CD14-positive monocyte (primary cell): ENCODE data around the gene PRKN. TPM values are rescaled to one million over a fixed set of nuclear protein-coding genes. Genes with fewer than 3 reads are reported as not detected.

ENCODE experiments used
- DNase-seq, 3 donors: peaks; one replicate each; pipeline ENCODE4 v3.0.0-alpha.2; 2011 to 2022
- H2AFZ ChIP-seq: 2 replicates; pipeline ENCODE4 v1.6.0; 2012; ENCODE audit warnings: mild to moderate bottlenecking, low read depth, low read length, inconsistent platforms; ENCODE audit not compliant: insufficient read depth, poor library complexity, severe bottlenecking
- H3K27ac ChIP-seq, 2 donors: 1 replicate in 1 of 2; 2 replicates in 1 of 2; pipeline ENCODE4 v1.5.1; 2012 to 2013; ENCODE audit warnings: low read length in 2 of 2, control low read depth in 1 of 2, inconsistent platforms in 1 of 2, low read depth in 1 of 2, mild to moderate bottlenecking in 1 of 2
- H3K27me3 ChIP-seq, 2 donors: one replicate each; pipeline versions ENCODE4 v1.6.0 to v1.6.1; 2011 to 2013; ENCODE audit warnings: low read length in 2 of 2; ENCODE audit not compliant: control insufficient read depth in 2 of 2, insufficient read depth in 2 of 2
- H3K36me3 ChIP-seq, 2 donors: replicated peaks in 1 of 2; 1 replicate in 1 of 2; 2 replicates in 1 of 2; pipeline versions ENCODE4 v1.5.1 to v1.6.1; 2012 to 2013; ENCODE audit warnings: low read length in 2 of 2, control low read depth in 1 of 2, inconsistent platforms in 1 of 2, mild to moderate bottlenecking in 1 of 2; ENCODE audit not compliant: insufficient read depth in 2 of 2, control insufficient read depth in 1 of 2
- H3K4me1 ChIP-seq, 2 donors: 1 replicate in 1 of 2; 2 replicates in 1 of 2; pipeline versions ENCODE4 v1.5.1 to v1.6.1; 2012 to 2013; ENCODE audit warnings: low read length in 2 of 2, control low read depth in 1 of 2, inconsistent platforms in 1 of 2, mild to moderate bottlenecking in 1 of 2, moderate library complexity in 1 of 2; ENCODE audit not compliant: insufficient read depth in 2 of 2, control insufficient read depth in 1 of 2
- H3K4me2 ChIP-seq: replicated peaks from 2 replicates; pipeline ENCODE3; 2012; ENCODE audit warnings: low read length, moderate library complexity, mild to moderate bottlenecking; ENCODE audit not compliant: poor library complexity, severe bottlenecking; ENCODE audit errors: extremely low read depth
- H3K4me3 ChIP-seq, 3 experiments: fragments of 200-600 bp in 1 of 3; sonication (generic) in 1 of 3; replicated peaks in 1 of 3; 1 replicate in 2 of 3; 2 replicates in 1 of 3; pipeline ENCODE4 v1.5.1; 2011 to 2013; ENCODE audit warnings: low read length in 3 of 3, mild to moderate bottlenecking in 3 of 3, control low read depth in 2 of 3, low read depth in 2 of 3, inconsistent platforms in 1 of 3, moderate library complexity in 1 of 3
- H3K79me2 ChIP-seq: 2 replicates; pipeline ENCODE4 v1.6.0; 2012; ENCODE audit warnings: mild to moderate bottlenecking, control low read depth, inconsistent platforms, low read length, moderate library complexity; ENCODE audit not compliant: insufficient read depth
- H3K9ac ChIP-seq: 2 replicates; pipeline ENCODE4 v1.6.0; 2017; ENCODE audit warnings: low read length, mild to moderate bottlenecking; ENCODE audit not compliant: insufficient read depth, poor library complexity, severe bottlenecking
- H3K9me3 ChIP-seq, 2 donors: replicated peaks in 1 of 2; 1 replicate in 1 of 2; 2 replicates in 1 of 2; pipeline versions ENCODE4 v1.5.1 to v1.6.1; 2012 to 2013; ENCODE audit warnings: low read length in 2 of 2, control low read depth in 1 of 2; ENCODE audit not compliant: control insufficient read depth in 1 of 2, insufficient read depth in 1 of 2
- H4K20me1 ChIP-seq: 2 replicates; pipeline ENCODE4 v1.6.0; 2012; ENCODE audit warnings: mild to moderate bottlenecking, low read length, control low read depth, moderate library complexity; ENCODE audit not compliant: insufficient read depth
- H3K27ac Mint-ChIP-seq, 7 donors: one replicate each; pipeline ENCODE4 v1.8.0; 2020; ENCODE audit warnings: mild to moderate bottlenecking in 7 of 7, mixed read lengths in 7 of 7, moderate library complexity in 6 of 7, inconsistent platforms in 2 of 7
- H3K27me3 Mint-ChIP-seq, 3 donors: one replicate each; pipeline ENCODE4 v1.8.0; 2021 to 2022; ENCODE audit warnings: low read depth in 3 of 3, mild to moderate bottlenecking in 3 of 3, mixed read lengths in 3 of 3, moderate library complexity in 3 of 3, inconsistent platforms in 1 of 3
- H3K36me3 Mint-ChIP-seq, 2 donors: one replicate each; pipeline ENCODE4 v1.8.0; 2020; ENCODE audit warnings: mixed read lengths in 2 of 2, inconsistent platforms in 1 of 2, mild to moderate bottlenecking in 1 of 2
- H3K4me1 Mint-ChIP-seq: one replicate; pipeline ENCODE4 v1.8.0; 2020; ENCODE audit warnings: mild to moderate bottlenecking, mixed read lengths
- H3K4me3 Mint-ChIP-seq, 2 donors: one replicate each; pipeline ENCODE4 v1.8.0; 2020; ENCODE audit warnings: mild to moderate bottlenecking in 2 of 2, mixed read lengths in 2 of 2, moderate library complexity in 1 of 2
- H3K9me3 Mint-ChIP-seq, 7 donors: one replicate each; pipeline ENCODE4 v1.8.0; 2020 to 2022; ENCODE audit warnings: mixed read lengths in 7 of 7, mild to moderate bottlenecking in 6 of 7, moderate library complexity in 6 of 7, inconsistent platforms in 2 of 7
- WGBS: methylation state at CpG from one replicate; pipeline ENCODE4 v1.1.5; 2013; ENCODE audit warnings: missing lambda C conversion rate; ENCODE audit not compliant: insufficient coverage; 5-methylcytosine and 5-hydroxymethylcytosine counted together
- intact Hi-C, 2 donors: fragments of 100-400 bp; cut with micrococcal nuclease; formaldehyde crosslinking; loops; one replicate each; pipeline versions ENCODE4 v1.15.0 to v1.15.1; 2023
- polyA plus RNA-seq, 3 donors: library from polyadenylated mRNA; depleted of rRNA in 1 of 3; unstranded in 2 of 3; stranded (reverse) in 1 of 3; fragments of 300-500 nt in 2 of 3; fragments of >200 nt in 1 of 3; fragmentation: Illumina TruSeq in 2 of 3; gene quantifications; 1 replicate in 2 of 3; 2 replicates in 1 of 3; pipeline ENCODE4 v1.2.3, GENCODE V29; 2012 to 2021
- TF ChIP-seq, protein P1 (sequence below): fragments of 200-600 bp; IDR thresholded peaks from one replicate; pipeline ENCODE4 v1.8.0; 2022; ENCODE audit warnings: antibody characterized with exemption, mild to moderate bottlenecking

Gene PRKN
- polyA plus RNA-seq, 3 donors: 0.19 to 0.21 TPM; not detected in 1

- 100% methylated on average over 2 of the region's 5 CpGs for WGBS
- H3K36me3 ChIP-seq: no peaks in the 10 kb centered on the region
- Mint-ChIP-seq H3K4me1 (peaks cover 14% of the 10 kb centered on the region), H3K27ac (no peak overlapping the region), H3K9me3 (peaks cover 0 to 3% (median 0%) of the 10 kb centered on the region in 7 donors), H3K36me3 (no peaks in the 10 kb centered on the region), H3K27me3 (peaks cover 0 to 1% (median 1%) of the 10 kb centered on the region in 3 donors), H3K4me3 (no peak overlapping the region)
- no peaks in the 10 kb centered on the region for H3K79me2 ChIP-seq
- H3K4me1 ChIP-seq: peaks cover 12 to 16% of the 10 kb centered on the region in 2 donors
- no peak for DNase-seq
- H4K20me1 ChIP-seq: no peaks in the 10 kb centered on the region
- TF ChIP-seq, protein P1, sequence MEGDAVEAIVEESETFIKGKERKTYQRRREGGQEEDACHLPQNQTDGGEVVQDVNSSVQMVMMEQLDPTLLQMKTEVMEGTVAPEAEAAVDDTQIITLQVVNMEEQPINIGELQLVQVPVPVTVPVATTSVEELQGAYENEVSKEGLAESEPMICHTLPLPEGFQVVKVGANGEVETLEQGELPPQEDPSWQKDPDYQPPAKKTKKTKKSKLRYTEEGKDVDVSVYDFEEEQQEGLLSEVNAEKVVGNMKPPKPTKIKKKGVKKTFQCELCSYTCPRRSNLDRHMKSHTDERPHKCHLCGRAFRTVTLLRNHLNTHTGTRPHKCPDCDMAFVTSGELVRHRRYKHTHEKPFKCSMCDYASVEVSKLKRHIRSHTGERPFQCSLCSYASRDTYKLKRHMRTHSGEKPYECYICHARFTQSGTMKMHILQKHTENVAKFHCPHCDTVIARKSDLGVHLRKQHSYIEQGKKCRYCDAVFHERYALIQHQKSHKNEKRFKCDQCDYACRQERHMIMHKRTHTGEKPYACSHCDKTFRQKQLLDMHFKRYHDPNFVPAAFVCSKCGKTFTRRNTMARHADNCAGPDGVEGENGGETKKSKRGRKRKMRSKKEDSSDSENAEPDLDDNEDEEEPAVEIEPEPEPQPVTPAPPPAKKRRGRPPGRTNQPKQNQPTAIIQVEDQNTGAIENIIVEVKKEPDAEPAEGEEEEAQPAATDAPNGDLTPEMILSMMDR: no peak
- H3K27ac ChIP-seq: no peak overlapping the region
- no peak overlapping the region for H3K9ac ChIP-seq
- no peak overlapping the region for H2AFZ ChIP-seq
- intact Hi-C loops: no loop called here
- H3K4me2 ChIP-seq: no peak overlapping the region
- no peaks in the 10 kb centered on the region for H3K9me3 ChIP-seq
- H3K27me3 ChIP-seq: no peaks in the 10 kb centered on the region
- no peak overlapping the region for H3K4me3 ChIP-seq
Observed at GRCh38 chr6:162118706-162119105, 608.9 kb downstream of the PRKN start.

GRCh38 chr6:162116902-162117525, 610.6 kb downstream of the PRKN start:
- Mint-ChIP-seq H3K4me1 (peaks cover 14% of the 10 kb centered on the region), H3K4me3 (no peak overlapping the region), H3K27me3 (peaks cover 0 to 1% (median 1%) of the 10 kb centered on the region in 3 donors), H3K27ac (no peak overlapping the region), H3K9me3 (peaks cover 0 to 3% (median 2%) of the 10 kb centered on the region in 7 donors), H3K36me3 (no peaks in the 10 kb centered on the region)
- no peaks in the 10 kb centered on the region for H3K79me2 ChIP-seq
- no peaks in the 10 kb centered on the region for H4K20me1 ChIP-seq
- no peak overlapping the region for H2AFZ ChIP-seq
- H3K9ac ChIP-seq: no peak overlapping the region
- no peaks in the 10 kb centered on the region for H3K27me3 ChIP-seq
- DNase-seq: no peak
- intact Hi-C loops: no loop called here
- TF ChIP-seq, protein P1: no peak
- WGBS: 91% methylated on average over 5 of the region's 7 CpGs
- H3K36me3 ChIP-seq: no peaks in the 10 kb centered on the region
- H3K4me3 ChIP-seq: no peak overlapping the region
- H3K4me1 ChIP-seq: peaks cover 12 to 16% of the 10 kb centered on the region in 2 donors
- H3K9me3 ChIP-seq: no peaks in the 10 kb centered on the region
- H3K27ac ChIP-seq: no peak overlapping the region
- no peak overlapping the region for H3K4me2 ChIP-seq
